ENCODE data around the gene DAAM2.

DNA sequence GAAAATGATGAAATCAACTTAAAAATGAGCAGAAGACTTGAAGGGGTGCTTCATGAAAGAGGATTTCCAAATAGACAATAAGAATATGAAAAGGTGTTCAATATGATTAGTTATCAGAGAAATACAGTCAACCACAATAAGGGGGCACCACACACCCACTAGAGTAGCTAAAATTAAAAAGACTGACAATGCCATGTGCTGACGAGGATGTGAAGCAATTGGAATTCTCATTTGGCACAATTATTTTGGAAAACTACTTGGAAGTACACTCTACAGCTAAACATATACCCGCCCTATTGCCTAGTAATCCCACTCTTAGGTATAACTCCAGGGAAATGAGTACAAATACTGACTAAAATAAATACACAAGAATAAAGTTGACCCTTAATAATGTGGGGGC, 97.1 kb downstream of the DAAM2 start:
- TF ChIP-seq, protein P1, sequence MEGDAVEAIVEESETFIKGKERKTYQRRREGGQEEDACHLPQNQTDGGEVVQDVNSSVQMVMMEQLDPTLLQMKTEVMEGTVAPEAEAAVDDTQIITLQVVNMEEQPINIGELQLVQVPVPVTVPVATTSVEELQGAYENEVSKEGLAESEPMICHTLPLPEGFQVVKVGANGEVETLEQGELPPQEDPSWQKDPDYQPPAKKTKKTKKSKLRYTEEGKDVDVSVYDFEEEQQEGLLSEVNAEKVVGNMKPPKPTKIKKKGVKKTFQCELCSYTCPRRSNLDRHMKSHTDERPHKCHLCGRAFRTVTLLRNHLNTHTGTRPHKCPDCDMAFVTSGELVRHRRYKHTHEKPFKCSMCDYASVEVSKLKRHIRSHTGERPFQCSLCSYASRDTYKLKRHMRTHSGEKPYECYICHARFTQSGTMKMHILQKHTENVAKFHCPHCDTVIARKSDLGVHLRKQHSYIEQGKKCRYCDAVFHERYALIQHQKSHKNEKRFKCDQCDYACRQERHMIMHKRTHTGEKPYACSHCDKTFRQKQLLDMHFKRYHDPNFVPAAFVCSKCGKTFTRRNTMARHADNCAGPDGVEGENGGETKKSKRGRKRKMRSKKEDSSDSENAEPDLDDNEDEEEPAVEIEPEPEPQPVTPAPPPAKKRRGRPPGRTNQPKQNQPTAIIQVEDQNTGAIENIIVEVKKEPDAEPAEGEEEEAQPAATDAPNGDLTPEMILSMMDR (IDR thresholded peaks at IDR 0.05): no peak
- TF ChIP-seq JUNB (IDR thresholded peaks at IDR 0.05) (no peak), SMC3 (IDR thresholded peaks at IDR 0.05) (no peak), CHD2 (IDR thresholded peaks at IDR 0.05; ENCODE audit: low read length, partially characterized antibody) (no peak), POLR2A (IDR thresholded peaks at IDR 0.05; ENCODE audit: low read length) (no peak), NPAS2 (CRISPR knock-in tag; IDR thresholded peaks at IDR 0.05; ENCODE audit: borderline replicate concordance) (no peak), ESRRA (IDR thresholded peaks at IDR 0.05; ENCODE audit: borderline replicate concordance, low read length) (no peak)
